ENCODE measurements around the gene UBR3.
"Not testable (repeated sequence)": the region's sequence is repeated elsewhere in the genome, so short reads cannot be mapped to it uniquely, and the experiment has no call there.

UBR3 gene

DNA sequence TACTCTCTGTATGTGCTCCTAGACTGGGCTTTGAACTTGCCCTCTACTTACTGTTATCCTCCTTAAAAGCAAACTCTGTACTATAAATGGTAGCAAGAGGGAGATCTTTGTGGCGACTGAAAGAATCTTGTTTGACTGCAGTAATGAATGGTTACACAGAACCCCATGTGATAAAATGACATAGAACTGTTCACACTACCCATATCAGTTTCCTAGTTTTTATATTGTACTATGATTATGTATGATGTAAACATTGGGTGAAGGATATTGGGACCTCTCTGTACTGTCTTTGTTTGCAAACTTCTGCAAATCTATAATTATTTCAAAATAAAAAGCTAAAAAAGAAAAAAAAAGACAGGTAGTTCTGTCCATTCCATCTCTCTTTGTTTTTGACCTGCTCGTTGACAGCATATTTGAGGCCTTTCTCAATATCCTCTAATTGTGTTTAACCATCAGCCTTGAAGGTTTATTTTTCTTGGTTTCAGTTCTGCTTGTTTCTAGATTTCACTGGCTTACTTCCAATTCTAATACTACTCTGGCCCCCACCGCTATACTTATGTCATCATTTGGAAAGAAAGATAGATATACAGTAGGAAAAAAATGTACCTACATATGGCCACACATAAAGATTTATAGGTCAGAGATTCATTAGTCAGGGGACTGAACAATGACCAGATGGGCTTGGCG, 271.5 kb downstream of the UBR3 start:
- DNase-seq (ENCODE audit: low read depth in 2 of 2, low spot score in 1 of 2): no peak

DNA sequence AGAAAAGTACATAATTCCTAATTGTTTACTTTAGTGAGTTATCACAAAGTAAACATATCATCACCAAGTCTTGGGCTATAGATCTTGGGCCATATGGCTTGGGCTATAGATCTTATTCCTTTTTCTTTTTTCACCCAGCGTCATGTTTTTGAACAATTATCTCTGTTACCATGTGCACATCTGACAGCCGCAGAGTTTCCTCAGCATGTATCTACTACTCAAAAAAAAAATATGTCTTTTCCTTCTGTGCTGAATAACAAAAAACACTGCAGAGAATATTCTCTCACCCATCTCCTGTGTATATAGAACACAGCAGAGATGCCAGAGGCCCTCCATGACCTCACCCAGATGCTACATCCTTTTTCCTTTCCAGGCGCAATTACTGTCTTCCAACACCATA, 274.5 kb downstream of the UBR3 start:
- DNase-seq (ENCODE audit: low read depth in 2 of 2, low spot score in 1 of 2): no peak

DNA sequence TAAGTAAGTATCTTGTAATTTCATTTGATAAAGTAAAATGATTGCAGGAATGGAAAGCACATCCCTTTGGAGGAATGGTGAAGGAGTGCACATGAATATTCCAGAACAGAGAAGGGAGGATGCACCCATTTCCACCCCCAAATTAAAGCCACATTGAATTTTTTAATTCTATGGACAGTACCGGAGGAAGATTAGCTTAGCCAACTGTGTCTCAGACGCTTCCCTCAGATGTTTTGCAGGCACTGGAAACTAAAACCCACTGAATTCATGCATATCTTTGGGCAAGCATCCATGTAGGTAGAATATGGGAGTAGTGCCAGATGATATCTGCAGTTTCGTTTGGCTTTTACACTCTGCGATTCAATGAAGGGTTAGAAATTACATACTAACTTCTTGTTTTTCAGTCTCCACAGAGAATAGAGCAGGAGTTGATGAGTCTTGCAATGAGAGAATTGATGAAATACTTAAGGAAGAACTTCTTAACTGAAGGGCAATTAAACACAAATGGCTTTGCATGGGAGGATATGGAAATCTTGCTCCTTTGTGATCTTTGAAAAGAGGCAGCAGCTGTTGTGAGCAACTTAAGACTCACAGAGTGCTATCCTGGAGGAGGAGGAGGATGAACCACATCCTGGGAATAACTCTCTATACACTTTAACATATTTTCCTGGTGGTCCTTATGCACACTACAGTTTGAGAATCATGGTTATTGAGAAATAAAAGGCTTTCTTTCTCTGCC, 279.0 kb downstream of the UBR3 start:
- no peak for DNase-seq (ENCODE audit: low read depth in 2 of 2, low spot score in 1 of 2)

DNA sequence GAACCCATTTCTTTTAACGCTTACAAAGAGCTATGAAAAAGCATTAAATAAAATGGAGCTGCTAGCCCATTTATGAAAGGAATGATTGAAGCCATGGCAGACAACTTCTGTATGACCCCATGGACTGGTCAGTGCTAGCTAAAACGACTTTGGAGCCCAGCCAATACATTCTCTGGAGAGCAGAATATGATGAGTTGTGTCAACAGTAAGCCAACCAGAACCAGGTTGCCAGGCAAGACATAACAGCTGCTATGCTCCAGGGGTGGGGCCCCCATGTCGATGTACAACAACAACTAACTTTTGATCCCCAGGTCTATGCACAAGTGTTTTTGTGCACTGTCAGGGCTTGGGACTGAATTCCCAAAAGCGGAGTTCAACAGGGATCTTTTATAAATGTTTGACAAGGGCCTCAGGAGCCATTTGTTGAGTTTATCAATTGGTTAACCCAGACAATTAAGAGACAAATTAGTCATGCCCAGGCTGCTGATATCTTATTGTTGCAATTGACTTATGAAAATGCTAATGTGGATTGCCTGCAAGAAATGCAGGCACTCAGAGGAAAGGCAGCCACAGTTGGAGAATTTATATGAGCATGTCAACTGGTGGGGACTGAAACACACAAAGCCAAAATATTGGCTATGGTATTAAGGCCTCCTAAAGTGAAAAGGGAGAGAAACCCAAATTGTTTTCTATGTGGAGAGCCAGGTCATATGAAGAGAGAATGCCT, 286.1 kb downstream of the UBR3 start:
- DNase-seq (ENCODE audit: low read depth in 2 of 2, low spot score in 1 of 2): no peak

DNA sequence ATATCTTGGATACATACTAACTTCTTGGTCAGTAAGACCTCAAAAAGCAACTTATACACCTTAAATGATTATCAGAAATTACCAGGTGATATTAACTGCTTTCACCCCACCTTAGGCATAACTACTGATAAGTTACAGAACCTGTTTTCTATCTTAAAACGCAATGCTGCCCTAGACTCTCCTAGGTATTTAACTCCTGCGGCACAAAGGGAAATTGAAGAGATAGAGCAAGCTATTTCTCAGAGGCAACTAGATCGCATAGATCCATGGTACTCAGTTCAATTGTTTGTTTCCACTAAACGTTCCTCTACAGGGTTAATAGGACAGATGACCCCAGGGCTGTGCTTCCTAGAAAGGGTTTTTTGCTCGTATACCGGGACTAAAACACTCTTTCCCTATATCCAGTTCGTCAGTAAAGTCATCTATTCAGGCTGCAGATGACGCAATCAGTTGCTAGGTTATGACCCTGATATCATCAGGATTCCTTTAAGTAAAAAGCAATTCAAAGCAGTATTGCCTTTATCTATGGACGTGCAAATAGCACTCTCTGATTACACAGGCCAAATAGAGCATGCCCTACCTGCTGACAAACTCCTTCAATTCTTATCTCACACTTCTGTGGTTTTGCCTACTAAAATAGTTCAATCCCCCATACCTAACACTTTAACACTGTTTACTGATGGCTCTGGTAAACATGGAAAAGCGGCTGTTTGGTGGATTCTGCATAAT, 288.4 kb downstream of the UBR3 start:
- no peak for DNase-seq (ENCODE audit: low read depth in 2 of 2, low spot score in 1 of 2)

DNA sequence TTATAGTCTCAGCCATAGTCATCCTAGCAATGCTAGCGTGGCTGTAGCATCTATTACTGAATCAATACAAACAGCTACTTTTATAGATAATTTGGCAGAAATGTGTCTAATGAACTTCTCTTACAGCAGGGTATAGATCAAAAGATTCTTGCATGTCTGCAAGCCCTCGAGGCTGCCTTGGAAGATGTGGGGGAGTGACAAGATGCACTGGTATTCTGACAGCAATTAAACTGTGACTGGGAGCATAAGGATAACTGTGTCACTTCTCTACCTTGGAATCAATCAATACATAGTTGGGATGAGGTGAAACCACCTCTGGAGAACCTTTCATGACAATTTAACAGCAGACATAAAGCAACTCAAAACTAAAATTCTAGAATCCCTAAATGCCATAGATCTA, 291.4 kb downstream of the UBR3 start:
- DNase-seq (ENCODE audit: low read depth in 2 of 2, low spot score in 1 of 2): no peak

DNA sequence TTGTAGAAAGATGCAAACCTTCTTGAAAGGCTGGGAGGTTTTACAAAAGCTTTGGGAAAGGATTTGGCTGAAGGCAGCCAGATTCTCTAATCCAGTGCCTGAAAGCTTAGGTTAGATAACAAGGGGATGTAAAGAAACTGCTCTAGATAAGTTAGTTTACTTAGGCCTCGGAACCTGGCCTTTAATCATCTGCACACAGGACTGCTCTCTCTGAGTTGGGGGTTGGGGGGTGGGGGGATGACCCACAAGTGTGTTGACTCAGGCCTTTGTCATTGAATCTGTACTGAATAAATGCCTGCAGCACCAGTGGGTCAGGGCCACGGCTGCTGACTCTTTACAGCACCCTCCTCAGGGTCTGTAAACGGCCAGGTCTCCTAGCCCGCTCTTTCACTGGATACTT, 292.1 kb downstream of the UBR3 start:
- not testable (repeated sequence) for DNase-seq (ENCODE audit: low read depth in 2 of 2, low spot score in 1 of 2)

DNA sequence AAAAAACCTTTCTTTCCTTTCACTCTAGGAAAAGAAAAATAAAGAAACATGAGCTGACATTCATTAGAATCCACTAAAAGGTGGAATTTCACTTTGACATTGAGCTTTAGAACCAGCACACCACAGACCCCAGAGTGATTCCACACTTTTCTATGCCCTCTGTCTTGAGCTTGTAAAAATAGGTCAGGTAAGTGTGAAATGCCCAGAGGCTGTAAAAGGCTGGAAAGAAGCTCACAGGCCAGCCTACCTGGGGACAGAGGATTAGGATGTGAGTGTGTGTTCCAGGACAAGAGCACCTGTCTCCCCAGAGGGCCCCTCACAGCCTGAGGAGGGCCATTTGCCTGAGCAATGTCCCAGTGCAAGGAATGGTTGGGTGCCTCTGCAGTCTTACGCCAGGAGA, 294.4 kb downstream of the UBR3 start:
- no peak for DNase-seq (ENCODE audit: low read depth in 2 of 2, low spot score in 1 of 2)

DNA sequence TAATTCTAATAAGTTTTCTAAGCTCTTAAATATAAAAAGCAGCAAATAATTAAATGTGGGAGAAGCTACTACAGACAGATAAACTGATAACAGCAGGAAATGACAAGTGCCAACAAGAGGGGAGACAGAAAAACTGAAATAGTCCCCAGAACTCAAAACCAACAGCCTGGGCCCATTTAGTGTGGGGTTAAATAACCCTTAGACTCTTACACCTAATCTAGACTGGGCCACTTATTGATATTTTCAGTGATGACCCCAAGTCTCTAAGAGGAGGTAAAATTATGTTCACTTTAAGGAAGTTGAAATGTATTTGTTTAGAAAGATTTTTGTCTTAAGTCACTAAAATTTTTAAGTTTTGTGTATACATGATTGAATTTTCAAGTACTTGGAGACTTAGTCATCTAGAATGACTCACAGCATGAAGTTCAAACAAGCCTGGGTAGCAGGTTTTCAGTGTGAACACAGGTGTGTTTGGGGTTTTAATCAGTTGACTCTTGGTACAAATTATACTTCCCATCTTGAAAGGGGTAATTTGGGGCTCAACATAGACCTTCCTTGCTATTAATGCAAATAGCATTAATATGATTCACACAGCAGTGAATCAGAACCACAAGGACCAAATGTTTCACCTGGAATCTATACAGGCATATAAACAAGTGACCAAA, 295.8 kb downstream of the UBR3 start:
- no peak for DNase-seq (ENCODE audit: low read depth in 2 of 2, low spot score in 1 of 2)

DNA sequence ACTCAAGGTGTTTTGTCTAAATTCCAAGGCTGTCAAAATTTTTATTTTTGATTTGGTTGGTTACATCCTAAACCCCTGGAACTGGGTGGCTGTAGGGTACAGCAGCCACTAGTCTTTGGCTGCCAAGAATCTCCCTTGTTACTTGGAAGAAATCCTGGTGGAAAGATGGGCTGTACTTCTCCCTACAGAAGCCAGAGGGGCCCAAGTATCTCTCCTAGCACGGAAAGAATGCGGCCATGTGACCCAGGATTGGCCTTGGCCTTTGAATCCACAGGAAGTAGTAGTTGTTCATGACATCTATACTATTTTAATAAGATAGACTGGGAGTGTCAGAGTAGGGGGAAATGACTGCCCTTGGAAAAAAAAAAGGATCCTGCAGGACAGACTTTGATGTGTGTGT, 296.3 kb downstream of the UBR3 start:
- no peak for DNase-seq (ENCODE audit: low read depth in 2 of 2, low spot score in 1 of 2)

DNA sequence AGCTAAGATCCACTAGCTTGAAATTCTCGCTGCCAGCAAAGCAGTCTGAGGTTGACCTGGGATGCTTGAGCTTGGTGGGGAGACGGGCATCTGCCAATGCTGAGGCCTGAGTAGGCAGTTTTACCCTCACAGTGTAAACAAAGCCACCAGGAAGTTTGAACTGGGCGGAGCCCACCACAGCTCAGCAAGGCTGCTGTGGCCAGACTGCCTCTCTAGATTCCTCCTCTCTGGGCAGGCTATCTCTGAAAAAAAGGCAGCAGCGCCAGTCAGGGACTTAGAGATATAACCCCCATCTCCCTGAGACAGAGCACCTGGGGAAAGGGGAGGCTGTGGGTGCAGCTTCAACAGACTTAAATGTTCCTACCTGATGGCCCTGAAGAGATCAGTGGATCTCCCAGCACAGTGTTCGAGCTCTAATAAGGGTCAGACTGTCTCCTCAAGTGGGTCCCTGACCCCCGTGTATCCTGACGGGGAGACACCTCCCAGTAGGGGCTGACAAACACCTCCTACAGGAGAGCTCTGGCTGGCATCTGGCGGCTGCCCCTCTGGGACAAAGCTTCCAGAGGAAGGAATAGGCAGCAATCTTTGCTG, 299.0 kb downstream of the UBR3 start:
- DNase-seq (ENCODE audit: low read depth in 2 of 2, low spot score in 1 of 2): not testable (repeated sequence)
